ENCODE results near the gene SLC22A17. TPM values are rescaled to one million over a fixed set of nuclear protein-coding genes. Genes with fewer than 3 reads are reported as not detected.

SLC22A17 gene
- 1 to 10 TPM; 2.4 to 3.3 TPM for total RNA-seq

GRCh38 chr14:23352506-23353432 lies at the start of gene SLC22A17:
SLC22A17 (minus strand) TSS chr14:23352887.

DNA sequence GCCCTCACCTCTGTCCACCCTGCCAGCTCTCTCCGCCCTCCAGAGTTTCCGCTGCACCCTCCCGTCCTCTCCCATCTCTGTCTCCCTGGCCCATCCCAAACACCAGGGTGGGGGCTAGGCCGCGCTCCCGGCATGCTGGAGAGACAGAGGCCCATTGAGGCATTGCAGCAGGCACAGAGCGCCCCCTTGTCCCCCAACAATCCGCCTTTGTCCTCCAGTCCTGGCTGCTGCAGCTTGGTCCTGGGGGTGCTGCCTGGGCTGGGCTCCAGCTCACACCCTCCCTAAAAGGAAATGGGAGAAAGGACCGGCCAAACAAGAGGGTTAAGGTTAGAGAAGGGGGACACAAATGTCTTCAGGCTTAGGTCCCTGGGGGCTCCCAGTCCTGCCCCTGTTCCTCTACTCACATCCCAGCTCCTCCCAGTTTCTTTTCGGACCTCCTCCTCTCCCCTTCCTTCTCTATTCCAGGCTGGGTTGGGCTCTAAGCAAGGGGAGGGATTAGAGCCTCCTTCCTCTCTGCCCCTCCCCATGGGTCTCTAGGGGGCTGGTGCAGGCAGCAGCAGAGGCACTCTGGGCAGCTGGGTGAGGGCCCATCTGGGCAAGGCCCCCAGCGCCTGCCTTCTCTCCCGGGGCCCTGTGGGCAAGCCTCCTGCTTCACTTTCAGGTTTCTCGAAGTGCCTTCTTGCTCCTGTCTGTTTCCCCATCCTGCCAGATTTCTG lies 24.0 kb upstream of the SLC22A17 start, which contains the start of gene CMTM5:
CMTM5 (plus strand) TSS at position 565 of the 716 bp plus-strand sequence. CDS start 206 bp downstream, outside the sequence.

DNA sequence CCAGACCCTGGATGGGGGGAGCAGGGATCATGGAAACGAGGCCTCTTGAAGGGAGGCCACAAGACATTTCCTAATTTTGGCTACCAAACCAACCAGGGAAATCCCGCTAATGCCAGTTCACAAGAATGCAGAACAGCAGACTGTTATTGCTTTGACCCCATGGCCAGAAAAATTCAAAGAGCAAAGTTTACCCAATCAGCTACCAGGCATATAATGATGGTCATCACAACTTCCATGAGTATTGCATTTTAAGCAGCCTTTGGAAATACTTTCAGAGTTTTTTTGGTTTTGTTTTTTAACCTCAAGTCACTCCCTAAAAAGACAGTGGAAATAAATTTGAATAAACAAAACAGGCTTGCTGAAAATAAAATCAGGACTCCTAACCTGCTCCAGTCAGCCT lies 19.8 kb upstream of the SLC22A17 start, which contains the start of gene IL25:
IL25 (plus strand) TSS at position 301 of the 400 bp plus-strand sequence.

GRCh38 chr14:23365036-23365731 lies 12.5 kb upstream of the SLC22A17 start, which contains the start of gene EFS:
EFS (minus strand) TSS chr14:23365172; CDS start chr14:23365025, 147 bp downstream.

DNA sequence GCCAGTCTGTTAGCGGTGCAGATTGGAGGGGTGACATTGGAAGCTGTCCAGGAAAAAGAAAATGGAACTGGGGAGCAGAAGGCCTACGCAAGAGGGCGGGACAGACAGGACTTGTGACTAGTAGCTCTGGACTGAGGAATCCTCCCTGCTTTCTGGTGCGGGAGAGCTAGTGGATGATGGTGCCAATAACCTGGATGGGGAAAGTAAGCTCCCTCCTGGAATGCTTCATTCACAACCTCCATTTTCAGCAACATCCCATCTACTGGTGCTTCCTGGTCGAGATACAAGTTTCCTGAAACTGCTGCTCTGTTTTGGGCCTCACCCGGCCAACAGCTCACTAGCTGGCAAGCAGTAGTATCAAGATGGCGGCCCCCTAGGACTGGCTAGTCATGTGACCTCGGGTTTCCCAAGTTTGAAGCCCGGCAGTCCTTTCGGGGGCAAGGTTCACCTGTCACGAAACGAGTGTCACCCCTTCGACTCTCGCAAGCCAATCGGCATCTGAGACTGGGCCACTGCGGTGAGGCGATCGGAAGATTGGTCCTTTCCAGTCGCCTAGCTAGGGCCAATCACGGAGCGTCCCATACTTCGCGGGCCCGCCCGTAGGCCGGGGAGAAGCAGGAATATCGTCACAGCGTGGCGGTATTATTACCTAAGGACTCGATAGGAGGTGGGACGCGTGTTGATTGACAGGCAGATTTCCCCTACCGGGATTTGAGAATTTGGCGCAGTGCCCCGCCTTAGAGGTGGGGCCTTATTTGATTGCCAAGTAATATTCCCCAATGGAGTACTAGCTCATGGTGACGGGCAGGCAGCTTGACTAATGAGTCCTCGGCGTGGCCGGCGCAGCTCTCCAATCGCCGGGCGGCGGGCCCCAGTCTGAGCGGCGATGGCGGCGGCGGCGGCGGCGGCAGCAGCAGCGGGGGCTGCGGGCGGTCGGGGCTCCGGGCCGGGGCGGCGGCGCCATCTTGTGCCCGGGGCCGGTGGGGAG lies 31.8 kb downstream of the SLC22A17 start, which contains the start of gene PABPN1:
PABPN1 (plus strand) TSS at position 874 of the 988 bp plus-strand sequence; CDS start at position 887, 13 bp downstream.

GRCh38 chr14:23306412-23307145 lies 46.1 kb downstream of the SLC22A17 start, which contains the start of gene BCL2L2:
BCL2L2 (plus strand) TSS chr14:23306833; CDS start chr14:23307768, 935 bp downstream.

GRCh38 chr14:23302290-23303225 lies 50.1 kb downstream of the SLC22A17 start, which contains the start of gene PPP1R3E:
PPP1R3E (minus strand) TSS chr14:23302859; CDS start chr14:23302576, 283 bp downstream.

Small RNA genes within 50 kb of the gene (small RNA-seq; reads per million reads assigned to genes)
- gene MIR208A: 0 reads per million in 2 donors

Other genes starting within 250 kb of the SLC22A17 start
- gene CIROP, start 247.9 kb downstream of the SLC22A17 start, total RNA-seq: not detected
- not detected for gene CEBPE, start 233.6 kb downstream of the SLC22A17 start, total RNA-seq
- 10 to 100 TPM; 24.1 to 43.3 TPM for gene SLC7A8, start 169.2 kb downstream of the SLC22A17 start, total RNA-seq
- under 1 TPM in 1 of 2 donors, not detected in 1; 0.34 TPM for gene RNF212B, start 115.0 kb downstream of the SLC22A17 start, total RNA-seq
- 10 to 100 TPM; 10.3 to 12.7 TPM for gene HOMEZ, start 66.8 kb downstream of the SLC22A17 start, total RNA-seq
- 1 to 10 TPM; 2.7 to 3.8 TPM for gene PPP1R3E, start 50.0 kb downstream of the SLC22A17 start, total RNA-seq
- 10 to 100 TPM; 13.1 to 22.0 TPM for gene BCL2L2, start 46.1 kb downstream of the SLC22A17 start, total RNA-seq
- 10 to 100 TPM; 33.0 to 54.3 TPM for gene PABPN1, start 31.4 kb downstream of the SLC22A17 start, total RNA-seq
- gene EFS, start 12.3 kb upstream of the SLC22A17 start, total RNA-seq: 1 to 10 TPM; 1.3 to 2.1 TPM
- not detected for gene IL25, start 19.9 kb upstream of the SLC22A17 start, total RNA-seq
- gene CMTM5, start 24.2 kb upstream of the SLC22A17 start, total RNA-seq: under 1 TPM; 0.67 to 0.69 TPM
- not detected for gene MYH6, start 55.4 kb upstream of the SLC22A17 start, total RNA-seq
- not detected for gene MYH7, start 82.8 kb upstream of the SLC22A17 start, total RNA-seq
- gene NGDN, start 116.8 kb upstream of the SLC22A17 start, total RNA-seq: 10 to 100 TPM; 31.7 to 54.6 TPM
- gene ZFHX2, start 198.9 kb upstream of the SLC22A17 start, total RNA-seq: under 1 TPM; under 0.01 TPM
- gene THTPA, start 203.4 kb upstream of the SLC22A17 start, total RNA-seq: 10 to 100 TPM; 20.3 to 31.7 TPM
- 10 to 100 TPM; 23.1 to 27.0 TPM for gene AP1G2, start 214.9 kb upstream of the SLC22A17 start, total RNA-seq
- under 1 TPM in 1 of 2 donors, not detected in 1; 0.33 TPM for gene JPH4, start 225.9 kb upstream of the SLC22A17 start, total RNA-seq

All from melanocyte of skin (primary cell).